Astrocyte (in vitro differentiated cells and primary cell): ENCODE results near the gene WASHC2A.
"Not testable (repeated sequence)": the region's sequence is repeated elsewhere in the genome, so short reads cannot be mapped to it uniquely, and the experiment has no call there.

Source experiments
- CTCF ChIP-seq: IDR thresholded peaks from 2 replicates; pipeline ENCODE4 v1.5.1; 2011; ENCODE audit warnings: low read depth, mild to moderate bottlenecking, inconsistent platforms, low read length, moderate library complexity; ENCODE audit not compliant: insufficient read depth
- EZH2 ChIP-seq: IDR thresholded peaks from 2 replicates; pipeline ENCODE4 v1.6.1; 2012; ENCODE audit warnings: mild to moderate bottlenecking, low read length, inconsistent platforms; ENCODE audit not compliant: insufficient read depth

DNA sequence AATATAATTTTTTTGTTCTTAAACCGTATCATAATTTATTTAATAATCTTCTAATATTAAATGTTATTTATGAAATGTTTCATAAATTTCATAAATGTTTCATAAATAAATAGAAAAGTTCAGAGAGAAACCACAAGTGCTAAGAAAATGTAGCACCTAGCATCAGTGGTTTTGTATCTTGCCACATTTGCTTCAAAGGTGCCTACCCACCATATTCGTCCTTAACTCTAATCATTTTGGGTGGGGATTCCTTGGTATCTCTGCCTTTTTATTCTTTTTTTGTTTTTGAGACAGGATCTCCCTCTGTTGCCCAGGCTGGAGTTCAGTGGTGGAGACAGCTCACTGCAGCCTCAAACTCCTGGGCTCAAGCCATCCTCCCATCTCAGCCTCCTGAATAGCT is 7.4 kb downstream of the WASHC2A start:
- not testable (repeated sequence) for TF ChIP-seq CTCF, EZH2
